H54 (cell line): ENCODE data around the gene SETD1B.
"Not testable (repeated sequence)": the region's sequence is repeated elsewhere in the genome, so short reads cannot be mapped to it uniquely, and the experiment has no call there.

Experiments
- DNase-seq: peaks from one replicate; pipeline ENCODE4 v3.0.0; 2011; ENCODE audit warnings: low spot score, mixed read lengths; ENCODE audit not compliant: insufficient read length
- FAIRE-seq: peaks from 3 replicates; lab custom pipeline; 2011; peaks lifted over from hg19 to GRCh38; lab: Jason Lieb, UNC
- POLR2A ChIP-seq: IDR thresholded peaks from 2 replicates; pipeline ENCODE4 v1.6.1; 2011; ENCODE audit warnings: low read depth, mild to moderate bottlenecking, low read length

Gene SETD1B

GRCh38 chr12:121861636-121862254 lies 57.9 kb downstream of the SETD1B start:
- FAIRE-seq = no peak
- no peak for DNase-seq
- TF ChIP-seq POLR2A = no peak

GRCh38 chr12:121866331-121866730 lies 62.5 kb downstream of the SETD1B start:
- TF ChIP-seq POLR2A = no peak
- FAIRE-seq = no peak

GRCh38 chr12:121869229-121869628 lies 65.4 kb downstream of the SETD1B start:
- not testable (repeated sequence) for DNase-seq, FAIRE-seq

More at GRCh38 chr12:121866331-121866730, 62.5 kb downstream of the SETD1B start:
- DNase-seq = no peak

GRCh38 chr12:121871467-121871866 lies 67.7 kb downstream of the SETD1B start:
- no peak for DNase-seq
- no peak for TF ChIP-seq POLR2A
- no peak for FAIRE-seq

GRCh38 chr12:121872546-121873215 lies 68.9 kb downstream of the SETD1B start:
- FAIRE-seq (peak; percentile 68), DNase-seq (peak; percentile 44)
- TF ChIP-seq POLR2A = no peak

- FAIRE-seq (no peak), DNase-seq (no peak)
- TF ChIP-seq POLR2A = no peak
Observed at GRCh38 chr12:121873216-121873569, 69.4 kb downstream of the SETD1B start.

GRCh38 chr12:121874071-121874470 lies 70.3 kb downstream of the SETD1B start:
- TF ChIP-seq POLR2A = no peak
- DNase-seq (no peak), FAIRE-seq (no peak)

- FAIRE-seq = no peak
- no peak for TF ChIP-seq POLR2A
- DNase-seq = no peak
Observed at GRCh38 chr12:121875582-121875981, 71.8 kb downstream of the SETD1B start.

- not testable (repeated sequence) for FAIRE-seq, DNase-seq
Observed at GRCh38 chr12:121876080-121876447, 72.3 kb downstream of the SETD1B start.
